Pancreas (tissue), 10 donors: ENCODE measurements around the gene DNAH8. TPM values are rescaled to one million over a fixed set of nuclear protein-coding genes. Genes with fewer than 3 reads are reported as not detected.

ENCODE experiments used
- ATAC-seq, 4 donors: fragments of 200-7000 bp; cut with Tn5 transposase; one replicate each; pipeline versions ENCODE4 v1.8.0 to v1.9.1; 2020; ENCODE audit warnings: mild to moderate bottlenecking in 4 of 4, moderate library complexity in 4 of 4
- DNase-seq, 6 donors: peaks; one replicate each; pipeline ENCODE4 v3.0.0-alpha.2; 2020
- FAIRE-seq: peaks from 2 replicates; lab custom pipeline; 2012; peaks lifted over from hg19 to GRCh38; lab: Jason Lieb, UNC
- H3K27ac ChIP-seq, 4 donors: fragments of 200-600 bp; sonication (generic); 1 replicate in 3 of 4; 2 replicates in 1 of 4; pipeline versions ENCODE4 v1.5.0 to v1.8.0; 2020
- H3K27me3 ChIP-seq, 4 donors: fragments of 200-600 bp; one replicate each; pipeline ENCODE4 v1.8.0; 2021
- H3K36me3 ChIP-seq, 3 donors: fragments of 200-600 bp; sonication (generic) in 1 of 3; one replicate each; pipeline versions ENCODE4 v1.5.0 to v1.8.0; 2020 to 2021
- H3K4me1 ChIP-seq, 3 donors: fragments of 200-600 bp; one replicate each; pipeline ENCODE4 v1.8.0; 2021
- H3K4me3 ChIP-seq, 4 donors: fragments of 200-600 bp; sonication (generic) in 2 of 4; one replicate each; pipeline versions ENCODE4 v1.5.0 to v1.8.0; 2020 to 2021
- H3K9me3 ChIP-seq, 4 donors: fragments of 200-600 bp; one replicate each; pipeline ENCODE4 v1.8.0; 2021
- WGBS, 2 donors: extraction: QIAGEN DNeasy Blood & Tissue Kit; methylation state at CpG; one replicate each; pipeline ENCODE4 v1.1.7; 2013; 5-methylcytosine and 5-hydroxymethylcytosine counted together
- intact Hi-C, 3 donors: fragments of 100-400 bp; cut with DNase I; formaldehyde crosslinking; loops; one replicate each; pipeline versions ENCODE4 v1.11.1 to v1.14.2; 2022
- polyA plus RNA-seq, 2 donors: library from polyadenylated mRNA; stranded (reverse); fragments of 200-250 nt; gene quantifications; one replicate each; pipeline ENCODE4 v1.2.3, GENCODE V29; 2013
- total RNA-seq, 6 donors: library from RNA; stranded (reverse); fragmentation: NEBNext Ultra II Directional in 4 of 6; extraction: Animal tissue kit (Norgen Biotek cat#: 25700) in 4 of 6; gene quantifications; one replicate each; pipeline versions ENCODE4 v1.2.1 to v1.2.4, GENCODE V29; 2021 to 2023
- TF ChIP-seq, protein P1 (sequence below), 4 donors: fragments of 200-600 bp; sonication (generic) in 3 of 4; IDR thresholded peaks; one replicate each; pipeline versions ENCODE4 v1.5.0 to v1.8.0; 2021; ENCODE audit warnings: antibody characterized with exemption in 4 of 4
- donor health status: healthy with polysubstance abuse.
- donor health status: DM: no; HTN: no; CAD: no; lungs with moderate emphysema.
- donor health status: DM: no; HTN: no; CAD: no.
- donor health status: control.
- donor health status: control.
- donor health status: Bipolar disorder and iron deficiency.
- donor health status: DM: yes; HTN: yes; CAD: no.
- donor health status: DM: no; HTN: no; CAD: no.
- donor health status: DM: no; HTN: no; CAD: no.
- donor health status: DM: yes; HTN: yes; CAD: no.

The DNAH8 gene
- total and polyA plus RNA-seq, 8 donors: not detected

DNA sequence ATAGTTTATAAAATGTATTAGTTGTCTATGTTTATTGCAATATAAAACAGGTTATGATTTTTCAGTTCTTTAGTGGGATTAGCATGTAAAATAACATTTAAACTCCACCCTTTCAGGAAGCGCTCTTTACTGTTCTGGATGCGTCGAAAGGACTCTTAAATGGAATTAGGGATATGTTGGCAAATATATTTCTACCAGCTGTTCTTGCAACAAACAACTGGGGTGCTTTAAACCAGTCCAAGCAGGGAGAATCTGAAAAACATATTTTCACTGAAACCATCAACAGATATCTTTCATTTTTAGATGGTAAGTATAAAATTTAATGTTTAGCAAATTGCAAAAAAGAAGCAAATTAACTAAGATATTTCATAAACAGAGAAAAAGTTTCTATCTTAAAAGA, 21.8 kb downstream of the DNAH8 start:
- H3K4me1 ChIP-seq: no peaks in the 10 kb centered on the region
- no peaks in the 10 kb centered on the region for H3K9me3 ChIP-seq
- WGBS, 2 donors: 87 to 88% methylated on average over 3 of the region's 3 CpGs
- no peak overlapping the region for H3K27ac ChIP-seq
- no peak for ATAC-seq
- intact Hi-C loops: no loop called here
- no peak overlapping the region for H3K4me3 ChIP-seq
- H3K36me3 ChIP-seq: no peaks in the 10 kb centered on the region
- TF ChIP-seq, protein P1, sequence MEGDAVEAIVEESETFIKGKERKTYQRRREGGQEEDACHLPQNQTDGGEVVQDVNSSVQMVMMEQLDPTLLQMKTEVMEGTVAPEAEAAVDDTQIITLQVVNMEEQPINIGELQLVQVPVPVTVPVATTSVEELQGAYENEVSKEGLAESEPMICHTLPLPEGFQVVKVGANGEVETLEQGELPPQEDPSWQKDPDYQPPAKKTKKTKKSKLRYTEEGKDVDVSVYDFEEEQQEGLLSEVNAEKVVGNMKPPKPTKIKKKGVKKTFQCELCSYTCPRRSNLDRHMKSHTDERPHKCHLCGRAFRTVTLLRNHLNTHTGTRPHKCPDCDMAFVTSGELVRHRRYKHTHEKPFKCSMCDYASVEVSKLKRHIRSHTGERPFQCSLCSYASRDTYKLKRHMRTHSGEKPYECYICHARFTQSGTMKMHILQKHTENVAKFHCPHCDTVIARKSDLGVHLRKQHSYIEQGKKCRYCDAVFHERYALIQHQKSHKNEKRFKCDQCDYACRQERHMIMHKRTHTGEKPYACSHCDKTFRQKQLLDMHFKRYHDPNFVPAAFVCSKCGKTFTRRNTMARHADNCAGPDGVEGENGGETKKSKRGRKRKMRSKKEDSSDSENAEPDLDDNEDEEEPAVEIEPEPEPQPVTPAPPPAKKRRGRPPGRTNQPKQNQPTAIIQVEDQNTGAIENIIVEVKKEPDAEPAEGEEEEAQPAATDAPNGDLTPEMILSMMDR (IDR thresholded peaks at IDR 0.05): no peak
- no peak for DNase-seq
- no peak for FAIRE-seq
- peaks cover 0 to 7% (median 0%) of the 10 kb centered on the region in 4 donors for H3K27me3 ChIP-seq

GRCh38 chr6:38738261-38738660, 23.1 kb downstream of the DNAH8 start:
- intact Hi-C loops: no loop called here
- Histone ChIP-seq H3K4me3 (no peak overlapping the region), H3K27me3 (peaks cover 0 to 7% (median 0%) of the 10 kb centered on the region in 4 donors), H3K36me3 (no peaks in the 10 kb centered on the region), H3K9me3 (no peaks in the 10 kb centered on the region), H3K27ac (no peak overlapping the region), H3K4me1 (no peaks in the 10 kb centered on the region)
- DNase-seq: no peak
- ATAC-seq: no peak
- WGBS, 2 donors: 58 to 71% methylated on average over 3 of the region's 3 CpGs
- no peak for FAIRE-seq
- TF ChIP-seq, protein P1 (IDR thresholded peaks at IDR 0.05): no peak

DNA sequence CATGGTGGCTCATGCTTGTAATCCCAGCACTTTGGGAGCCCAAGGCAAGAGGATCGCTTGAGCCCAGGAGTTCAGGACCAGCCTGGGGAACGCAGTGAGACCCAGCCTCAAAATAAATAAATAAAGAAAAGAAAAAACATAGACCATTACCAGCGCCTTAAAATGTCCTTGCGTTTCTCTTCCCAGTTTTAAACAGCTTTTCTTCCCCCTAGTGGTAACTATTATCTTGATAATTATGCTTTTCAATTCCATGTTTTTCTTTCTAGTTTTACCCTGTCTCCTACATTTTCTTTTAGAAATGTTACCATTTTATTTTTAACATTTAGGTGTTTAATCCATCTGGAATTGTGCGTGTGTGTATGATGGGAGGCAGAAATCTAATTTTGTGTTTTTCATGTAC, 24.4 kb downstream of the DNAH8 start:
- no peak overlapping the region for H3K4me3 ChIP-seq
- TF ChIP-seq, protein P1 (IDR thresholded peaks at IDR 0.05): peak in 1 of 4 donors; percentile 12
- intact Hi-C loops: no loop called here

GRCh38 chr6:38749473-38749872, 34.4 kb downstream of the DNAH8 start:
- ATAC-seq: no peak
- WGBS, 2 donors: 96 to 100% methylated on average over 1 of the region's 1 CpG
- FAIRE-seq: no peak

More for the DNA sequence above, 24.4 kb downstream of the DNAH8 start:
- 39 to 52% methylated on average over 5 of the region's 5 CpGs for WGBS, 2 donors
- Histone ChIP-seq H3K36me3 (no peaks in the 10 kb centered on the region), H3K27ac (no peak overlapping the region), H3K9me3 (no peaks in the 10 kb centered on the region), H3K4me1 (no peaks in the 10 kb centered on the region), H3K27me3 (peaks cover 0 to 7% (median 0%) of the 10 kb centered on the region in 4 donors)
- FAIRE-seq: peak; percentile 57
- no peak for DNase-seq
- no peak for ATAC-seq

More at GRCh38 chr6:38749473-38749872, 34.4 kb downstream of the DNAH8 start:
- DNase-seq: no peak
- peaks cover 0 to 6% (median 0%) of the 10 kb centered on the region in 4 donors for H3K27me3 ChIP-seq
- no peaks in the 10 kb centered on the region for H3K36me3 ChIP-seq
- TF ChIP-seq, protein P1 (IDR thresholded peaks at IDR 0.05): no peak
- H3K4me3 ChIP-seq: no peak overlapping the region
- intact Hi-C loops: no loop called here
- H3K9me3 ChIP-seq: no peaks in the 10 kb centered on the region
- H3K27ac ChIP-seq: no peak overlapping the region
- H3K4me1 ChIP-seq: no peaks in the 10 kb centered on the region
